NCI-H2029 treated with DMSO at 0.1 percent for 48 hours (cell line): ENCODE measurements around the gene SS18L1.

Experiments used
- DNase-seq: peaks from one replicate; lab custom pipeline; 2025; lab: John Stamatoyannopoulos, UW

The SS18L1 gene

GRCh38 chr20:62156254-62156556, 12.6 kb downstream of the SS18L1 start:
- DNase-seq, result no peak

GRCh38 chr20:62156592-62157386, 13.2 kb downstream of the SS18L1 start:
- no peak for DNase-seq

GRCh38 chr20:62157387-62158087, 14.0 kb downstream of the SS18L1 start:
- DNase-seq, result no peak

GRCh38 chr20:62158088-62158400, 14.5 kb downstream of the SS18L1 start:
- no peak for DNase-seq

- no peak for DNase-seq
Observed at GRCh38 chr20:62158541-62158940, 15.0 kb downstream of the SS18L1 start.

GRCh38 chr20:62159052-62159451, 15.5 kb downstream of the SS18L1 start:
- no peak for DNase-seq

GRCh38 chr20:62159839-62160238, 16.3 kb downstream of the SS18L1 start:
- no peak for DNase-seq

- DNase-seq, result no peak
Observed at GRCh38 chr20:62160253-62160652, 16.7 kb downstream of the SS18L1 start.

- no peak for DNase-seq
Observed at GRCh38 chr20:62160876-62161275, 17.3 kb downstream of the SS18L1 start.

GRCh38 chr20:62161347-62161746, 17.8 kb downstream of the SS18L1 start:
- DNase-seq, result no peak

- DNase-seq, result no peak
Observed at GRCh38 chr20:62162765-62163484, 19.4 kb downstream of the SS18L1 start.

DNA sequence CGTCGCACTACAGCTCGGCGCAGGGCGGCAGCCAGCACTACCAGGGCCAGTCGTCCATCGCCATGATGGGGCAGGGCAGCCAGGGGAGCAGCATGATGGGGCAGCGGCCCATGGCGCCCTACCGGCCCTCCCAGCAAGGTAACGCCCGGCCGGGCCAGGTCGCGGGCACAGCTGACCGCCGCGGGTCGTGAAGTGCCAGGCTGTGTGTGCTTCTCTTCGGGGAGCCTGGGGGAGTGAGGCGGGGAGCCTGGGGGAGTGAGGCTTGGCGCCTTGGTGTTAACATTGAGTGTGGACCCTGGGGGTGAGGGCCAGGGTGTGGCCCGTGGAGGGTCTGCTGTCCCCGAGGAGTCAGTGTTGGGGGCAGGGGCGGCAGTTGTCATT, 19.9 kb downstream of the SS18L1 start:
- no peak for DNase-seq

DNA sequence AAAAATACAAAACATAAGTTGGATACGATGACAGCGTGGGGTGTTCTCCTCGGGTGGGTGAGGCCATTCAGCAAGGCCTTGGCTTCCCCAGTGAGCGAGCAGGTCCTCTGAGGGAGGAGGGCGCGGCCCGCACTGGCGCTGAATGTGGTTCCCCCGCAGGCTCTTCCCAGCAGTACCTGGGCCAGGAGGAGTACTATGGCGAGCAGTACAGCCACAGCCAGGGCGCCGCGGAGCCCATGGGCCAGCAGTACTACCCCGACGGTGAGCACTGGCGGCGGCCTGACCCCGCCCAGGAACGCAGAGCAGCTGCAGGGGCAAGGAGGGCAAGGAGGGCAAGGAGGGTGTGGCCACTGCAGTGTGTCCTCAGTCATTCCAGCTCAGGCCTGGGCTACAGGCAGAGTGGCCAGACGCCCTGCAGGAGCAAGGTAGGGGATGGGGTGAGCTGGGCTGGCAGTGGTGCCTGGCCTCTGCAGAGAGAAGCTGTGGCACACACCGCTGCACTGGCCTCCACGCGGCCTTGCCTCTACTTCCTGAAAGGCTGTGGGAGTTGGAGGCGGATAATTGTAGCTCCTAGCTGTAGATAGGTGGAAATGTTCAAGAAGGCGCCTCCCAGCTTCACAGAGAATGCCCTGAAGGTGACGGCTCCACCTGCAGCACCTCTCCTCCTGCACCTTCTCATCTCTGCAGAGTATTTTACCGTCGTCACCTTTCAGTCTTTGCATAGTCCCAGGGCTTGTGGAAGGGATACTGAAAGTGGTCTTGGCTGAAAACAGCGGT, 20.6 kb downstream of the SS18L1 start:
- DNase-seq, result no peak

DNA sequence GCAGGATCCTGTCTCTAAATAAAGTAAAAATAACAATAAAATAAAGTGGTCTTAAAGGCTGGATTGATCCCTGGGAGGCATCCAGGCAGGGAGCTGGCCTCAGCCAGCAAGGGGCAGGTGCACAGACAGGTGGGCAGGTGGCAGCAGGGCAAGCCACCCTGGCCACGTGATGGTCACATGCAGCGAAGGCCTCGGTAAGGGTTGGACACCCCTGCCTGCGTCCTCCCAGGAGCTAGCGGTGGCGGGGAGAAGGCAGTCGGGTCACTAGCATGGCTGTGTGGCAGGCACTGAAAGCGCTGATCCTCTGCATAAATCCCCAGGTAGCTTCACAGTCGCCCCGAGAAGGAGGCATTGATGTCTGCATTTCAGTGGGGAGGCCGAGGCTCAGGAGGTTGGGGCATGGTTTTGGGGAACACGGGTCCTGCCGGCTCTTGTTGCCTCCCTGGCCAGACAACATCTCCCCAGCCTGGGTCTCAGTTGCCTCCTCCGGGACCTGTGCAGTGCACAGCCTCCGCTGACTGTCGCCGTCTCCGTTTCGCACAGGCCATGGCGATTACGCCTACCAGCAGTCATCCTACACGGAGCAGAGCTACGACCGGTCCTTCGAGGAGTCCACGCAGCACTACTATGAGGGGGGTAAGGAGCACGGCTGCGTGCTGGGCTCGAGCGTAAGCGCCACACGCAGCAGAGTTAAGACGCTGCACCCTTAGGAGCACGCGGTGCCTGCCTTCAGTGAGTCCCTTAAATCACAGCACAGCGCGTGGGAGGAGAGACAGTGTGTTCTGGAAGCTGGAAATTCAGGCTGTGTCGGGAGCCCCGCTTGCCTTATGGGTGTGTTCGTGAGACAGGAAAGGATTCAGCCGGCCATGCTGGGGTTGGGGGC, 21.6 kb downstream of the SS18L1 start:
- no peak for DNase-seq

DNA sequence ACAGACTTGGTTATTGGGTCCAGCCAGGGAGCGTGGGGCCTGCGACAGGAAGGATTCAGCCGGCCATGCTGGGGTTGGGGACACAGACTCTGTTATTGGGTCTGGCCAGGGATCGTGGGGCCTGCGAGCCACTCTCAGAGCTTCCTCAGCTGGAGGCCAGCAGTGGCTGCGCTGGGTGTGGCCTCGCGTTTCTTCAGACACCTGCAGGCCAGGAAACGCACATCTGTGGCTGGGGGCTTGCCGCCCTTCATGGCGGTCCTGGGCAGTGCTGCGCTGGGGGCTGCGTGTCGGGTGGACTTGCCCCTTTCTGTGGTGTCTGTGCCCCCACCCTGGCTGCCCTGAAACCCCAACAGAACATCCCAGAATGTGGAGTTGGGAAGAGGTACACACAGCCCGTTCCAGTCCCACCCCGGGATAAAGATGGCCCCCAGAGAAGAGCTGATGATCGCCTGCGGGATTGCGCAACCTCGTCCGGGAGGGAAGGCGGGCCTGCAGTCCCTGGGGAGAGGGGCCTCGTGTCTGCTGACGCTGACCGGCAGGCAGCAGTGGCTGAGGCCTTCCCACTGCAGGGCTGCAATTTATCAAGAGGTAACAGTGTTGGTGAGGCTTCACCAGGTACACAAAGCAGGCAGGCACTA, 22.3 kb downstream of the SS18L1 start:
- no peak for DNase-seq

DNA sequence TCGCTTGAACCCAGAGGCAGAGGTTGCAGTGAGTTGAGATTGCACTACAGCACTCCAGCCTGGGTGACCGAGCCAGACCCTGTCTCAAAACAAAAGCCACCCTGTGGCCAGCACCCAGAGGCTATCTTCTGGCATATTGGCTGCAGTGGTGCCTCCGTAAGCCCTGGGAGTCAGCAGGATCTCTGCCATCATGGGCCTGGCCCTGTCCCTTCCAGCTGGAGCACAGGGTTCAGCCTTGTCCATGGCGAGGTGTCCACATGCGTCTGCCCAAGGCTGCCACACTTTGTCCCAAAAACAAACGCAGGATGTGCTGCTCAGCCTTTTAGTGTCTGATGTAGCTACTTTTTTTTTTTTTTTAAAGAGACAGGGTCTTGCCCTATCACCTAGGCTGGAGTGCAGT, 23.9 kb downstream of the SS18L1 start:
- DNase-seq, result no peak

- DNase-seq, result no peak
Observed at GRCh38 chr20:62168061-62168460, 24.5 kb downstream of the SS18L1 start.

DNA sequence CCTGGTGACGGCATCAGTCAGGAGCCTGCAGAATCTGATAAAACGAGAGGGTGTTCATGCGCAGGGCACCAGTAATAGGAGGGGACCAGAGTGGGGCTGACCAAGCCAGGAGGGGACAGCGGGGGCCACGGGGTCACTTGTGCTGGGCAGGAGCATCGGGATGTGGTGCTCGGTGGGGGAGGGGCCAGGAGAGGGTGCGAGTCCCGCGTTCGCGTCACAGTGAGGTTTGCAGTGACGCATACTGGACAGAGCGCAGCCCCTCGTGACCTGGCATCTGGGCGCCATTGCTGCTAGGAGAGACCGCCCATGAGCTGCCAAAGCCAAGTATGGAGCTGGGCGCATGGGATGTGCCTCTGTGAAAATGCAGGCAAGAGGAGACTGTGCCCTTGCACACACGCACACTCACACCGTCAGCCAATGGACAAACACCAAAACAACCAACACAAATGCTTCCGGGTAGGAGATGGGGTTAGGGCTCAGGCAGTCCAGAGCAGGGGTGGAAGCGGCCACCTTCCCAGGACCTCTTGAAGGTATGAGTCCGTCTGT, 25.4 kb downstream of the SS18L1 start:
- DNase-seq, result no peak

- no peak for DNase-seq
Observed at GRCh38 chr20:62170536-62170935, 27.0 kb downstream of the SS18L1 start.

DNA sequence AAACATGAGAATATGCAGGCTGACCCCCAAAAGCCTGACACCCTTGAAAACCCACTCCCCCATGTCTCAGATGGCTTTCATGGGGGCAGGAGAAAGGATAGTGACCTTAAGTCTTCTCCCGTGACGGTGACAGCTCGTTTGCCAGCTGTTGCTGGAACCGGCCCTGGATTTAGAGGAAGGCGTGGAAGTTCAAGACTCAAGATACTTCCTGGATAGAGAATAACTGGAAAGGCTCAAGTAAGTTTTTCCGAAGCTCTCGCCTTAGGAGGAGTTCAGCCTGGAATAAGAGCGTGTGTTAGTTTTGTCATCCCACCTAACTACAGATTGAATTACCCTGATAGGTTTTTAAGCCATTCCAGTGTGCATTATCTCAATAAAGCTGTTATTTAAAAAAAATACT, 27.7 kb downstream of the SS18L1 start:
- DNase-seq, result no peak

GRCh38 chr20:62172666-62173065, 29.1 kb downstream of the SS18L1 start:
- no peak for DNase-seq
